GM21737 (cell line): ENCODE data around the gene KRTAP5-6.
"Not testable (repeated sequence)": the region's sequence is repeated elsewhere in the genome, so short reads cannot be mapped to it uniquely, and the experiment has no call there.

ENCODE experiments used
- ATAC-seq: cut with Tn5 transposase; IDR thresholded peaks from one replicate; pipeline ENCODE4 v1.9.1; 2021; ENCODE audit warnings: mild to moderate bottlenecking, moderate library complexity; ENCODE audit not compliant: unreplicated experiment

Gene KRTAP5-6

GRCh38 chr11:1661454-1662269 lies 35.3 kb upstream of the KRTAP5-6 start:
- not testable (repeated sequence) for ATAC-seq

- not testable (repeated sequence) for ATAC-seq
Measured at GRCh38 chr11:1662699-1663283, 34.2 kb upstream of the KRTAP5-6 start.

GRCh38 chr11:1665313-1665712 lies 31.7 kb upstream of the KRTAP5-6 start:
- no peak for ATAC-seq

- ATAC-seq, result no peak
Measured at GRCh38 chr11:1667121-1667850, 29.7 kb upstream of the KRTAP5-6 start.

- ATAC-seq, result no peak
Measured at GRCh38 chr11:1667906-1668305, 29.1 kb upstream of the KRTAP5-6 start.

GRCh38 chr11:1668911-1669473 lies 28.0 kb upstream of the KRTAP5-6 start:
- ATAC-seq, result no peak

- no peak for ATAC-seq
Measured at GRCh38 chr11:1669546-1670218, 27.3 kb upstream of the KRTAP5-6 start.

GRCh38 chr11:1670457-1670856 lies 26.5 kb upstream of the KRTAP5-6 start:
- not testable (repeated sequence) for ATAC-seq

GRCh38 chr11:1670905-1671371 lies 26.1 kb upstream of the KRTAP5-6 start:
- ATAC-seq, result no peak

GRCh38 chr11:1671658-1672057 lies 25.3 kb upstream of the KRTAP5-6 start:
- ATAC-seq, result no peak

- ATAC-seq, result no peak
Measured at GRCh38 chr11:1672613-1673350, 24.2 kb upstream of the KRTAP5-6 start.

GRCh38 chr11:1673446-1674172 lies 23.4 kb upstream of the KRTAP5-6 start:
- ATAC-seq, result no peak

GRCh38 chr11:1674173-1675131 lies 22.5 kb upstream of the KRTAP5-6 start:
- no peak for ATAC-seq

- ATAC-seq, result no peak
Measured at GRCh38 chr11:1675536-1676228, 21.3 kb upstream of the KRTAP5-6 start.

GRCh38 chr11:1676229-1676740 lies 20.7 kb upstream of the KRTAP5-6 start:
- ATAC-seq, result no peak

GRCh38 chr11:1679881-1680280 lies 17.1 kb upstream of the KRTAP5-6 start:
- ATAC-seq, result no peak

GRCh38 chr11:1682225-1682905 lies 14.6 kb upstream of the KRTAP5-6 start:
- no peak for ATAC-seq
